NT2/D1 (cell line): ENCODE results near the gene C1QTNF3.

ENCODE experiments used
- SUZ12 ChIP-seq: IDR thresholded peaks from 2 replicates; pipeline ENCODE4 v1.6.1; 2011; ENCODE audit not compliant: insufficient read length, insufficient read depth; ENCODE audit errors: extremely low read depth
- YY1 ChIP-seq: IDR thresholded peaks from 2 replicates; pipeline ENCODE4 v1.6.1; 2011; ENCODE audit not compliant: insufficient read length, insufficient read depth
- ZNF274 ChIP-seq: IDR thresholded peaks from 2 replicates; pipeline ENCODE4 v1.6.1; 2011; ENCODE audit warnings: mild to moderate bottlenecking, low read depth, low read length

- TF ChIP-seq YY1 (no peak), ZNF274 (no peak), SUZ12 (no peak)
Measured at GRCh38 chr5:34054400-34054729, 11.4 kb upstream of the C1QTNF3 start.
